Measurements from ENCODE around the gene KIF26B. TPM values are rescaled to one million over a fixed set of nuclear protein-coding genes. Genes with fewer than 3 reads are reported as not detected.

KIF26B gene
- total and polyA plus RNA-seq, 2 of the 4 experiments (the other 2 are of a cell fraction): 0.53 to 0.54 TPM

DNA sequence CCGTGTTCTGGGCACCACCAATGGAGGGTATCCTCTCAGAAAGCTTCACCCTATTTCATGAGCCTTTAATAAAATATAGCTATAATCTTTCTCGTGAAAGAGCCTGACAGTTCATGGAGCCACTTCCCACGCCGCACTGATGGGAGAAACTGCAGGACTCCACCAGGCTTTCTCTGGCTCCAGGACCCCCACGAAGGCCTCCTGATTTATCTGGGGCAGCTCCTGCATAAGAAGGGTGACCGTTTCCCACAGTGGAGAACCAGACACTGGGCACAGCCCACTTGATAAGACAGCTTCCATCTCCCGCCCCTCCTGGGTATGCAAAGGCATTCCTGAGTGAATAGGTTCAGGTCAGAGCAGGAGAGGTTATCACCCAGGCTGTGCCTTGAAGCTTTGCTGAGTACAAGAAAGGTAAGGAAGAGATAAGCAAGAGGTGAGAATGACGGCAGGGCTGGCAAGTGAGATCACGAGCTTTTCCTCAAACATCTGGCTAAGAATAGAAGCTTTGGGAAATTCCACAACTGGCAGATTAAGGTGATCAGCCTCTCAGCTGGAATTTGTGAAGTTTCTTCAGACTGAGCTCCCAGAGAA, 499.8 kb downstream of the KIF26B start:
- Histone ChIP-seq H3K79me1 (ENCODE audit: low read depth in 1 of 2, low read length in 2 of 2) (no peaks in the 10 kb centered on the region), H4K20me1 (ENCODE audit: insufficient read depth, low read length) (no peaks in the 10 kb centered on the region), H3K4me1 (ENCODE audit: control insufficient read depth, insufficient read depth, low read length) (no peaks in the 10 kb centered on the region), H2AK5ac (ENCODE audit: low read depth, low read length) (no peak overlapping the region), H3K9ac (ENCODE audit: low read depth, low read length) (no peak overlapping the region), H3K27me3 (ENCODE audit: control insufficient read depth, insufficient read depth, low read length) (no peaks in the 10 kb centered on the region), H3K23ac (ENCODE audit: low read depth, low read length) (no peak overlapping the region), H3K4me3 (ENCODE audit: insufficient read depth, low read depth, low read length) (no peak overlapping the region), H3K9me1 (ENCODE audit: insufficient read depth, low read length) (no peaks in the 10 kb centered on the region), H3K27ac (ENCODE audit: insufficient read depth, low read length) (no peak overlapping the region), H3K36me3 (ENCODE audit: control insufficient read depth, insufficient read depth, low read length) (peaks cover 4% of the 10 kb centered on the region), H3K4ac (ENCODE audit: low read depth, low read length) (no peak overlapping the region), H3K4me2 (ENCODE audit: low read depth, low read length) (no peak overlapping the region), H3K14ac (replicated peaks; ENCODE audit: low read depth, low read length) (no peak overlapping the region), H2AK9ac (replicated peaks; ENCODE audit: low read depth, low read length, poor library complexity) (no peak overlapping the region), H2BK120ac (ENCODE audit: low read depth, low read length) (no peak overlapping the region), H4K8ac (ENCODE audit: low read depth in 2 of 2, low read length in 2 of 2) (no peak overlapping the region), H2BK20ac (ENCODE audit: low read depth, low read length) (no peak overlapping the region), H4K5ac (ENCODE audit: low read depth, low read length) (no peak overlapping the region), H3K9me3 (ENCODE audit: control insufficient read depth, insufficient read depth, low read length) (no peaks in the 10 kb centered on the region; the same call in 1 of the 2 replicates), H4K91ac (ENCODE audit: insufficient read depth, low read depth, low read length) (no peak overlapping the region), H2BK5ac (ENCODE audit: low read depth, low read length, poor library complexity, severe bottlenecking) (no peak overlapping the region), H3K56ac (ENCODE audit: extremely low read depth, insufficient read depth, low read length) (no peak overlapping the region), H3K18ac (ENCODE audit: low read depth, low read length) (no peak overlapping the region), H2AFZ (replicated peaks; ENCODE audit: low read length, poor library complexity) (no peak overlapping the region), H2BK15ac (ENCODE audit: low read depth, low read length) (no peak overlapping the region)
- no peak for ATAC-seq (ENCODE audit: low read depth)
- in situ Hi-C loops (cut with MboI; ENCODE audit: low sequenced_read_pairs): no loop called here
- dilution Hi-C loops (cut with HindIII; ENCODE audit: low sequenced_read_pairs, unreplicated experiment): no loop called here
- WGBS, 2 experiments (ENCODE audit: extremely low coverage in 2 of 2, insufficient read length in 1 of 2): 55% methylated on average over 2 of the region's 9 CpGs; no CpG with 5 or more reads in 1 of the 2 experiments
- ChIA-PET CTCF (interaction anchor here (0.7 to 1.0 kb wide), 2 partner anchors 142 to 498 kb away, joined by 4 read pairs; no protein-coding TSS in a partner anchor), POLR2A (ENCODE audit: unreplicated experiment) (no interaction called here)
- BruUV-seq (replicated peaks): no TSS peak
- intact Hi-C loops (cut with micrococcal nuclease): no loop called here
- DNase-seq: no peak
- no peak for TF ChIP-seq RFX5 (IDR thresholded peaks at IDR 0.05; ENCODE audit: low read depth, low read length)
- no peak for TF ChIP-seq SMC3 (IDR thresholded peaks at IDR 0.05; ENCODE audit: low read depth, low read length)
- no peak for TF ChIP-seq MAFK (IDR thresholded peaks at IDR 0.05; ENCODE audit: low read depth, low read length)
- TF ChIP-seq, protein P1, sequence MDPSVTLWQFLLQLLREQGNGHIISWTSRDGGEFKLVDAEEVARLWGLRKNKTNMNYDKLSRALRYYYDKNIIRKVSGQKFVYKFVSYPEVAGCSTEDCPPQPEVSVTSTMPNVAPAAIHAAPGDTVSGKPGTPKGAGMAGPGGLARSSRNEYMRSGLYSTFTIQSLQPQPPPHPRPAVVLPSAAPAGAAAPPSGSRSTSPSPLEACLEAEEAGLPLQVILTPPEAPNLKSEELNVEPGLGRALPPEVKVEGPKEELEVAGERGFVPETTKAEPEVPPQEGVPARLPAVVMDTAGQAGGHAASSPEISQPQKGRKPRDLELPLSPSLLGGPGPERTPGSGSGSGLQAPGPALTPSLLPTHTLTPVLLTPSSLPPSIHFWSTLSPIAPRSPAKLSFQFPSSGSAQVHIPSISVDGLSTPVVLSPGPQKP (IDR thresholded peaks at IDR 0.05; ENCODE audit: borderline replicate concordance, low read depth, low read length): no peak
- TF ChIP-seq RAD21 (IDR thresholded peaks at IDR 0.05; ENCODE audit: low read length): no peak
- TF ChIP-seq POLR2A (IDR thresholded peaks at IDR 0.05; ENCODE audit: low read depth, low read length): no peak
- no peak for TF ChIP-seq CHD1 (IDR thresholded peaks at IDR 0.05; ENCODE audit: low read depth, low read length)
- TF ChIP-seq NFE2L2 (IDR thresholded peaks at IDR 0.05; ENCODE audit: low read depth, low read length): no peak
- no peak for TF ChIP-seq MXI1 (IDR thresholded peaks at IDR 0.05; ENCODE audit: borderline replicate concordance, low read depth, low read length)
- no peak for TF ChIP-seq BHLHE40 (IDR thresholded peaks at IDR 0.05; ENCODE audit: low read depth, low read length)
- no peak for TF ChIP-seq CEBPB (IDR thresholded peaks at IDR 0.05; ENCODE audit: low read depth, low read length)
- TF ChIP-seq MAZ (IDR thresholded peaks at IDR 0.05; ENCODE audit: borderline replicate concordance, low read depth, low read length): no peak

Measured in IMR-90 (cell line).